TTC549 (cell line): ENCODE measurements around the gene ZNF429.
"Not testable (repeated sequence)": the region's sequence is repeated elsewhere in the genome, so short reads cannot be mapped to it uniquely, and the experiment has no call there.

Experiments used
- FAIRE-seq: peaks from 2 replicates; lab custom pipeline; 2012; peaks lifted over from hg19 to GRCh38; lab: Jason Lieb, UNC

The ZNF429 gene

GRCh38 chr19:21505459-21506451 lies at the start of gene ZNF429:
ZNF429 (plus strand) TSS chr19:21505602; CDS start chr19:21505772, 170 bp downstream.
- FAIRE-seq: peak; percentile 96

GRCh38 chr19:21460686-21461085 lies 44.7 kb upstream of the ZNF429 start:
- no peak for FAIRE-seq

GRCh38 chr19:21462540-21462939 lies 42.9 kb upstream of the ZNF429 start:
- FAIRE-seq: no peak

GRCh38 chr19:21463449-21464105 lies 41.8 kb upstream of the ZNF429 start:
- no peak for FAIRE-seq

- FAIRE-seq: no peak
Observed at GRCh38 chr19:21466627-21467026, 38.8 kb upstream of the ZNF429 start.

- no peak for FAIRE-seq
Observed at GRCh38 chr19:21468791-21469190, 36.6 kb upstream of the ZNF429 start.

- no peak for FAIRE-seq
Observed at GRCh38 chr19:21472507-21472906, 32.9 kb upstream of the ZNF429 start.

GRCh38 chr19:21474671-21475181 lies 30.7 kb upstream of the ZNF429 start:
- FAIRE-seq: no peak

GRCh38 chr19:21482361-21482760 lies 23.0 kb upstream of the ZNF429 start:
- FAIRE-seq: not testable (repeated sequence)

- FAIRE-seq: no peak
Observed at GRCh38 chr19:21482863-21483276, 22.5 kb upstream of the ZNF429 start.

GRCh38 chr19:21483589-21484170 lies 21.7 kb upstream of the ZNF429 start:
- no peak for FAIRE-seq

GRCh38 chr19:21484631-21485030 lies 20.8 kb upstream of the ZNF429 start:
- FAIRE-seq: no peak

GRCh38 chr19:21485926-21486325 lies 19.5 kb upstream of the ZNF429 start:
- no peak for FAIRE-seq

- FAIRE-seq: no peak
Observed at GRCh38 chr19:21487969-21488368, 17.4 kb upstream of the ZNF429 start.

GRCh38 chr19:21491146-21491545 lies 14.3 kb upstream of the ZNF429 start:
- FAIRE-seq: no peak

GRCh38 chr19:21492947-21493906 lies 12.2 kb upstream of the ZNF429 start:
- FAIRE-seq: no peak

- no peak for FAIRE-seq
Observed at GRCh38 chr19:21496876-21497275, 8.5 kb upstream of the ZNF429 start.

- no peak for FAIRE-seq
Observed at GRCh38 chr19:21498651-21499050, 6.8 kb upstream of the ZNF429 start.

GRCh38 chr19:21508198-21508597 lies 2.8 kb downstream of the ZNF429 start:
- no peak for FAIRE-seq

GRCh38 chr19:21511058-21511457 lies 5.7 kb downstream of the ZNF429 start:
- not testable (repeated sequence) for FAIRE-seq

- FAIRE-seq: not testable (repeated sequence)
Observed at GRCh38 chr19:21512609-21513008, 7.2 kb downstream of the ZNF429 start.
